Loucy (cell line): Measurements from ENCODE around the gene ZNF597.

Source experiments
- EZH2phosphoT487 ChIP-seq: fragments of 200-600 bp; IDR thresholded peaks from 2 replicates; pipeline ENCODE4 v1.6.1; 2018; ENCODE audit warnings: antibody characterized with exemption, mild to moderate bottlenecking, moderate library complexity, borderline replicate concordance
- TF ChIP-seq, protein P1 (sequence below): fragments of 200-600 bp; sonication (generic); conservative IDR thresholded peaks from 2 replicates; pipeline ENCODE4 v1.5.1; 2014; ENCODE audit warnings: mild to moderate bottlenecking, antibody characterized with exemption, low read length

DNA sequence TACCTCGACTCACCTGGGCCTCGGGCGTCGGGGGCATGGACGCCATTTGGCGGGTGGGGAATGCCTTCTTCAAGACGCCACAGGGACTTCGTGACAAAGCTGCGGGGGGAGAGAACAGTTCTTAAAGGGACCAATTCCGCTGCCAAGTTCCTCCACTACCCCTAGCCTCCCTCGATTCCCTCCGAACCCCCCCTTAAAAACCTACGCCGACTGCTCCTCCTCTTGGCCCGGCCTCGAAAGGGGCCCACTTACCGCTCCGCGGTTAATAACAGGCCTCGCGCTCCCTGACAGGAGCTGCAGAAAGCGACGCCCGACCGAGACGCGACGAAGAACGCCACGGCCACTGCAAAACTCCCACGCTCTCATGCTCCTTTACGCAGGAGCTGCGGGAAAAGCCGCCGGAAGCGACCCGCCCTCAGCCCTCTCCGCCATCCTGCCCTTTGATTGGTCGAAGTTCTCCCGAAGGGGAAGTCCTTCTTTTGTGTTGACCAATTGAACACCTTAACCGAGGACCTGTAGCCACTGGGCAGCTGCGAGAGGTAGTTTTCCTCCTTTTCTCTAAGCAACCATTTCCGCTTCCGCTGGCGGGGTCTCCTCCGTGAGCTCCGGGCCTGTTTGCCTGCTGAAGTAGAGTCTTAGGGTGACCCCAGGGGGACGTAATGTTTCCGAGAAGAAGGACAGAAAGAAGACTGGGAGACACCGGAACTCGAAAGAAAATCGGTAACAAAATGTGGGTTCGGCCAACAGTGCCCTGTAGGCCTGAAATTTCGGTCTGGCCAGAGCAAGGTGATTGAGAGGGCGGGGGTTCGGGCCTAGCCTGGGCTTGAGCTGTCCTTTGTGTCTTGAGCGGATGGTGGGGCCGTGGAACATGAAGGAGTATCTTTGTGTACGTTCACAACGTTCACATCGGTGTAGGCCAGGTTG, at the start of gene ZNF597, which contains the start of gene NAA60:
- TF ChIP-seq, protein P1, sequence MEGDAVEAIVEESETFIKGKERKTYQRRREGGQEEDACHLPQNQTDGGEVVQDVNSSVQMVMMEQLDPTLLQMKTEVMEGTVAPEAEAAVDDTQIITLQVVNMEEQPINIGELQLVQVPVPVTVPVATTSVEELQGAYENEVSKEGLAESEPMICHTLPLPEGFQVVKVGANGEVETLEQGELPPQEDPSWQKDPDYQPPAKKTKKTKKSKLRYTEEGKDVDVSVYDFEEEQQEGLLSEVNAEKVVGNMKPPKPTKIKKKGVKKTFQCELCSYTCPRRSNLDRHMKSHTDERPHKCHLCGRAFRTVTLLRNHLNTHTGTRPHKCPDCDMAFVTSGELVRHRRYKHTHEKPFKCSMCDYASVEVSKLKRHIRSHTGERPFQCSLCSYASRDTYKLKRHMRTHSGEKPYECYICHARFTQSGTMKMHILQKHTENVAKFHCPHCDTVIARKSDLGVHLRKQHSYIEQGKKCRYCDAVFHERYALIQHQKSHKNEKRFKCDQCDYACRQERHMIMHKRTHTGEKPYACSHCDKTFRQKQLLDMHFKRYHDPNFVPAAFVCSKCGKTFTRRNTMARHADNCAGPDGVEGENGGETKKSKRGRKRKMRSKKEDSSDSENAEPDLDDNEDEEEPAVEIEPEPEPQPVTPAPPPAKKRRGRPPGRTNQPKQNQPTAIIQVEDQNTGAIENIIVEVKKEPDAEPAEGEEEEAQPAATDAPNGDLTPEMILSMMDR, result no peak
- TF ChIP-seq EZH2phosphoT487, result no peak
